ENCODE results near the gene TM7SF2.
A peak's percentile ranks its signal among the peaks of the same experiment; 100 is the strongest.

TM7SF2 gene

DNA sequence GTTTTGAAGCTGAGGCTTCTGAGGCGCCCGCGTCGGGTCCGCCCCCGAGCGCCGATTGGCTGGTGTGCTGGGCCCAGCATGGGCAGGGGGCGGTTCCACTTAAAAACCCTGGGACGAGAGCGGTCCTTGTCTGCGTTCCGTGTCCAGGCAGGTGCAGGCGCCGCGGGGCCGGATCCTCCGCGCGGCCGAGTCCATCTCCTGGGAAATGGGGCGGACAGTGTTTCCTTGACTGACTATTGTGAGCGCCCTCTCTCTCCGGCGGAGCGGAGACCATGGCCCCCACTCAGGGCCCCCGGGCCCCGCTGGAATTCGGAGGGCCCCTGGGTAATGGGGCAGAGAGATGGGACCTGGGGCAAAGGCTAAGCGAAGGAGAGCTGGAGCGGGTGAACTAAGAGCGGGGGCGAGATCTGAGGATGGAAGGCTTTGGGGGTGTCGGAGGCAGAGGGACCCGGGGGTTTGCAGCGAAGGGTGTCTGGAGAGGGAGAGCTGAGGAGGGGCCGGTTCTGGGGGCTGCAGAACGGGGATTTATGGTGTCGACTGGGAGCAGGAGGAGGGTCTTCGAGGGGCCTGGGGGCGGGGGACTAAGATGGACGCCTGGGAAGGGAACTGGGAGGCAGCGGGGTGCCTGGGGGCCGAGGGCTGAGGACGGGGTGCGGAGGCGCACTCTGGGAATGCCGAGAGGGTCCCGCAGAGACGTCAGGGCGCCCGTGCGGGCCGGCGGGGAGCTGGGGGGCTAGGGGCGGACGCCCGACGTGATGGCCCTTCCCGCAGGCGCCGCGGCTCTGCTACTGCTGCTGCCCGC lies at the start of gene TM7SF2:
TM7SF2 (plus strand) TSS at position 129 of the 802 bp plus-strand sequence; CDS start at position 273, 144 bp downstream.
- peak; percentile 85 to 95 (median 86) for DNase-seq (ENCODE audit: low read depth in 2 of 3, low spot score in 1 of 3)

DNA sequence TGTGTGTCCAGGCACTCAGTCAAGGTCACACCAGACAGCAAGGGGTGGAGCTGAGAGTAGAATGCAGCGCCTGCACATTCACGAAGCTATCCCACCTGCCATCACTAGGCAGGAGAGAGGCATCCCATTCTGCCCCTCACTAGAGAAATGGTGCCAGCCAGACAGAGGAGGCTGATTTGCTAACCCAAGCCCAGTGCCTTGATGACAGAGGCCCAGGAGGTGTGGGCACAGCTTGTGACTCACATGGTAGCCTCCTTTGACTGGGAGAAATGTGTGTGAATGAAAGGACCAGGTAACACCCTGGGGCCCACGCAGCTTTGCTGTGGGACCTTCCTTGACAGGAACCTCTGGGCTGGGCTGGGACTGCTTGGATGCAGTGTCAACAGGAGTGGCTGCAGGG lies 48.1 kb upstream of the TM7SF2 start:
- DNase-seq (ENCODE audit: low read depth in 2 of 3, low spot score in 1 of 3), result no peak

DNA sequence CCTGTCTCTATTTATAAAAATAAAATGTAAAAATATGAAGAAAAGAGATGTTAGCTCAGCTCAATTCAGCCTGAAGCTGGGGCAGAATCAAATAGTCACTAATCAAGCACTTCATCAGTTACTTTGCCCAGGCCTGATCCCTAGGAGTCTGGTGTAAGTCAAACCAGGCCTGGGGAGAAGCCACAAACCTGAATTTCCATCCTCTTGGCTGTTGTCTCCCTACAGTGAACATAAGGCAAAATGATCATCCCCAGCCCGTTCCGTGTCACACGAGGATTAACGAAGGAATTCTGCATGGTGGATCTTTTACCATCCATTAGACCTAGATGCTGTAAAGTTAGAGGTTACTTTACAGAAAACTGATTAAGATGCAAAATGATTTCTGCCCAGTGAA lies 46.8 kb upstream of the TM7SF2 start:
- no peak for DNase-seq (ENCODE audit: low read depth in 2 of 3, low spot score in 1 of 3)

DNA sequence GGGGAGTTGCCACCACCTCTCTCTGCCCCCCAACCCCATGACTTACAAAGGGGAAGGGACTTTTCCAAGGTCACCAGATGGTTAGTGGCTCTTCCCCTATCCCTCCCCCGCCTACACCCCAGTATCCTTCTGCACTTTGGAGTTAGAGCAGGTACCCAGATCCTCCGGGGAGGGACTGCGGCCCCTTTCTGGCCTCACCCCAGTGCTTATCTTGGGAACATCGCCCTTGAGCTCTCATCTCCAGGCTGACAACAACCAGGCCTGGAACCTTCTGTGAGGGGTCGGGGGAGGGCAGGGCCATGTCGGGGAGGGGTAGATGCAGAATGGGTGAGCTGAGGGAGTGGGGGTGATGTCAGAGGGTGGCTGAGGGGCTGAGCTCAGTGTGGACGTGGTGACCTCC lies 45.8 kb upstream of the TM7SF2 start:
- no peak for DNase-seq (ENCODE audit: low read depth in 2 of 3, low spot score in 1 of 3)

DNA sequence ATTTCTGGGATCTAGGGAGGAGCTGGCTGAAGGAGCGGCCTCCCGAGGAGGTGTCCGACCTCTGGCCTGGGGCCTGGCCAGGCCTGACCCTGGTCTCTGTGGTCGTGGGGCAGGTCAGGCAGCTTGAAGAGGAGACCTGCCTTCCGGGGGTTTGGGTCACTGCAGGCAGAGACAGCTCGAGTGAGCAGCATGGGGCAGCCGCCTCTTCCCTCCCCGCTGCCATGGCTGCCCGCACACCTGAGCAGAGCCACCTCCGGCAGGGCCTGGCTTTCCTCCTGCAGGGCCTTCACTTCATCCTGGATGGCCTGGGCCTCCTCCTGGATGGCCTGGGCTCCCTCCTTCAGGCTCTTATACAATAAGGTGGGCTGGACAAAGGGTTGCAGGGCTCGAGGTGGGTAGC lies 45.4 kb upstream of the TM7SF2 start:
- DNase-seq (ENCODE audit: low read depth in 2 of 3, low spot score in 1 of 3), result no peak

DNA sequence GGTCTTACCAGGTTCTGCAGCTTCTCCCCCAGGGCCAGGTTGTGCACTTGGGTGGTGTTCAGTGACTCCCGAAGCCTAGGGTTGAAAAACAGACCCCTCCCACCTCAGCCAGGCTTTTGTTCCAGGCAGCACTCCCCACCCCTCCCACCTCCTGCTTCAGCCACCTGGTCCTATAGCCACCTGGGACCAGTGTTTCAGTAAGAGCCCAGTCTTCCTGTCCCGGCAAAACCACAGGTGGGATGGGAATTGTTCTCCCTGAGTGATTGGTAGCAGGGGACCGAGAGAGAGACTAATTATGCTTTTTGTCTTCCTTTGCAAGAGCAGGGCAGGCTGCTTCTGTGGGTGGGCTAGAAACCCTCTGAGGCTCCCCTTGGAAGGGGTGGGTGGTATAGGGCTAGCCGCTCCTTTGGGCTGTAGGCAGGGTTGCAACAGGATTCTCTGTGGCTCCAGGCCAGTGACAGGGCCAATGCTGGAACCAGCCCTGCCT lies 44.8 kb upstream of the TM7SF2 start:
- DNase-seq (ENCODE audit: low read depth in 2 of 3, low spot score in 1 of 3), result no peak

DNA sequence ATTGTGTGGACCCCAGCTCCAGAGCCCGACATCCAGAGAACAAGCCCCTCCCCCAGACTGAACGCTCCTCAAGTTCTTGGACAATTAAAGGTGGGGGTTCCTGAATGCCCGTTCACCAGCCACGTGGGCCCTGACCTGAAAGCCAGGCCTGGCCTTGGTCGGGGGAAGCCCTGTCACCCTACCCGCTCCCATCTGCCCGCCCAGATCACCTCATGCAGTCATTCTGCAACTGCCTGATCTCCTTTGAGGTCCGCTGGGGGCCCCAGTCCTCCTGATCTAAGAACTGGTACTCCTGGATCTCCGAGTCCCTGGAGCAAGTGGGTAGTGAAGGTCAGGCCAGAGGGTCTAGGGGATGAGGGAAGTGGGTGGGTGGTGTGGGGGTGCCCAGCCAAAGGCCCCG lies 44.2 kb upstream of the TM7SF2 start:
- no peak for DNase-seq (ENCODE audit: low read depth in 2 of 3, low spot score in 1 of 3)

DNA sequence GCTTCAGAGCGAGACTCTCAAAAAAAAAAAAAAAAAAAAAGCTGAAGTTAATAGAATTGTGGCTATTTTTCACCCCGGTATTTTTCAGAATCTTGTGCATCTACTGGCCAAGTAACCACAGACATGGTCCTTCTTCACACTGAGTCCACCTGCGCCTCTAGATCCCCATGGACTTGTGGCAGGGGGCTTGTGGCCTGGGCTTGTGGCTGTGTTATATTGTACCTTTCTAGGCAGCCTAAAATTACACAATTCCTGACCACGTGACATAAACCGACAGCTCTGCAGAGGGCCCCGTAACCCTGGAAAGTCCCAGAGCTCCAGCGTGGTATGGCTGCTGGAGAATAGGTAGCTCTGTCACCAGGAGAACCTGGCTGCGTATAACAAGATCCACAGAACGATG lies 42.5 kb upstream of the TM7SF2 start:
- DNase-seq (ENCODE audit: low read depth in 2 of 3, low spot score in 1 of 3), result no peak

DNA sequence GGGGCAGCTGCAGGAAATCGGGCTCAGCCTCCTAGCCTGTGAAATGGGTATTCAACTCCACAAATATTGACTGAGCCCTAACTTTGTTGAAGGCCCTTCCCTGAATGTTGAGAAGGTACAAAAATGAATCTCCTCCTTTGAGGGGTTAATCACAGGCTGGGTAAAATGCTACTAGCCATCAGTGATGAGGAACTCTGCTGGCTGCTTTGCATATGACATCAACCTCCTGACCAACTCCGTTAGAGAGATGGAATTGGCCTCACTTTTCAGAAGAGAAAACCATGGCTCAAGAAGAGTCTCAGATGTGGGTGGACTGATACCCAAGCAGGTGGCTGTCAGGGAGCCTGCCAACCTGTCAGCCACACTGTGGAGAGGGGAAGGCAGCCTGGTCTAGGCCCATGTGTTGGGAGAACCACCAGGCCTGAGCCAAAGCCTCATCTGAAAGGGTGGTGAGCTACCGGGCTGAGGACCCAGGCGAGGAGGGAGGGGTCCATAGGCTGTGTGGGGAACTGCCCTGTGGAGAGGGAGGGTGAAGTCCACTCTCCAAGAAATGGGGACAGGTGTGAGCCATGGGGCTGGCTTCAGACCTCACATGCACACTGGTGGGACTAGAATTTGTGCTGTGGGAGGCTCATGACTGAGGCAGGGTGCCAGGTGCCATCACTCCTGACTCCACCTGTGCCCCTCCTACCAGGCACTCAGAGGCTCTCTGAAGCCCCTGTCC lies 39.6 kb upstream of the TM7SF2 start:
- DNase-seq (ENCODE audit: low read depth in 2 of 3, low spot score in 1 of 3), result no peak

DNA sequence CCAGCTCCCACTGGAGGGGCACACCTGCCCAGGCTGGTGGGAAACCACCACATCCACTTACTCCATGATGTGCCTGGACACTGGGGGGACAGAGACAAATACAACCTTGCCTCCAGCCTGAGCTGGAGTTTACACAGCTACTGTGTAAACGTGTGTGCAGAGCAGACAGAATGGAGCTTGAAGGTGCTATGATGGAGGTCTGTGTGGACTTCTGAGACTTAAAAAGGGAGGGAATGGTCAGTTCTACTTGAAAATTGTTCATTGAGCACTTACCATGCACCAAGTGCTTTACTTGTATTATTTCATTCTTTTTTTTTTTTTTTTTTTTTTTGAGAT lies 39.1 kb upstream of the TM7SF2 start:
- DNase-seq (ENCODE audit: low read depth in 2 of 3, low spot score in 1 of 3), result no peak

DNA sequence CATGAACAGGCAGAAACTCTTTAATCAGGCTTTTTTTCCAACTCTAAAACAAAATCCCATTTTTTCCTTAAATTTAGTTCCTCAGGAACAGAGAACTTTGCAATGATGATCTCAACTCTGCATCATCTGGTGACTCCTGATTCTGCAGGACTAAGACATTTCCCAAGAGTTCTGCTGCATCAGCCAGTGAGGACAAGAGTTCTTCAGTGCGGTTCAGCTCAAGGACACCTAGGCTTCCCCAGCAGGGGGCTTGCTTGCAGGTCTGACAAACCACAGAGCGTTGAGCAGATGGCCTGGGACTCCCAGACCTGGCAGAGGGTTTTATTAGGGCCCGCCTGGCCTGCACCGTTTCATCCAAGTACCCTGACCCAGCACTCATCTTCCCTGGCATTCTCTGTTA lies 34.2 kb upstream of the TM7SF2 start:
- no peak for DNase-seq (ENCODE audit: low read depth in 2 of 3, low spot score in 1 of 3)

DNA sequence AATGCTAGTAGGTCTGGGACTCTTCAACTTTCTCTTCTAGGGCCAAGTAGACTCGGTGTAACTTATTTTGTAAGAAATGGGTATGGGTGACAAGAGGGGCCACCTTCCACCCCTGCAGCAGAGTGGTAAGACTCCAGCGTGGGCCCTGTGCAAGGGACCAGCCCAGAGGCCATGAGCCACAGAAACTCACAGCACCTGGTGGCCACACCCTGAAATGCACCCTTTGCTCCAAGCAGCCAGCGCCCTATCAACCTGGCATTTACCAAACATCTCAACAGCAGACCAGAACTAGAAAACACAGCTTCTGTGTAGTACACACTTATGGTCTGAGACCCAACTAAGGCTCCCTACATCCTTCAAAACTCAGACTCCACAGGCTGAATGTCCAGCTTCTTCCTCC lies 33.5 kb upstream of the TM7SF2 start:
- DNase-seq (ENCODE audit: low read depth in 2 of 3, low spot score in 1 of 3), result peak; percentile 38 to 55 (median 52)

DNA sequence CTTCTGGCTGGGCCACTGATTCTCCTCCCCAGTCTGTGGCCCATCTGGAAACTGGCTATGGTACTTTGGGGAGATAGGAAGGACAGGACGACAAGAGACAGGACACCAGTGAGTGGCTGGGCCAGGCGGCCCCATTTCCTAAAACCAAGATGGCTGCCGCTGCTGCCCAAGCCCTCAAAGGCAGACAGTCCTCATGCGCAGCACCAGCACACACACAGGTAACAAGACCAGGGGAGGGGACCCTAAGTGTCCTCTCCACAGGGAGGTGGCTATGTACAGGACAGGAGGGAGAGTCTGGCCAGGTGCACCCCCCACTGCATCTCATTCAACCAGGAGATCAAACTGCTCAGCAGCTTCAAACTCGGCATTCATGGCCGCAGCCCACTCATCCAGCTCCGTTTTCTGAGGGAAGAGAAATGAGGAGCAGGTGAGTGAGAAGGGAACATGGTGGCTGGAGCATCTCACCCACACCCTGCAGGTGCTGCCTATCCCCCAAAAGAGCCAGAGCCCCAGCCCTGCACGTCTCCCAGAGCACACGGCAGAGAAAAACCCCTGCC lies 32.8 kb upstream of the TM7SF2 start:
- DNase-seq (ENCODE audit: low read depth in 2 of 3, low spot score in 1 of 3), result no peak

DNA sequence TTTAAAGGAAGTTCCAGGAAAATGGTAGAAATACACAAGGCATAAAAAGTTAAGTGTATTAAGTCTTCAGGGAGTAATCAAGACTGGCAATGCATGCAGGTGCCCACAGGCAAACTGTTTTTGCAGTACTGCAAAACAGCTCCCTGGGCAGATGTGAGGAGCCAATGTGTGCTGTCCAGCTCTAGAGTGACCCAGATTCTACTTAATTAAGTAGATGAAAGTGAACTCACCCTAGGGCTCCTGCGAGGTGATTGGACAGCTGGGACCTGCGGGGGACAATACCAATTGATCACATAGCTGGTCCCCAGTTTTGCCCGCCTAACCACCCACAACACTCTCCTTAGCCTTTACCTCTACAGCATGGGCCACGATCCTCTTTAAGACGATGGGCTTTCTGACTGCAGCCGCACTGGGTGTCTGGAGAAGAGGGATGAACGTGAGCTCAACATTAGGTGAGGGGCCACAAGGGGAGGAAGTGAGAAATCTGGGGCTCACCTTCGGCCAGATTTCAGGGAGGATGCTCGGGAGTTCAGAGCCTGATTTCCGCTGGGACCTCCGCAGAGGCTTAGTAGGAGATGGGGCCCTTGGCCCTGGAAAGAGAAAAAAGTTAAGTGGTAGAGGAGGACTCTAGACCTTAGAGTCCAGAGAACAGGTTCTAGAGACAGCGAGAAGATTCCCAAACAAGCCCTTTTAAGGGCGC lies 28.4 kb upstream of the TM7SF2 start:
- DNase-seq (ENCODE audit: low read depth in 2 of 3, low spot score in 1 of 3), result no peak

DNA sequence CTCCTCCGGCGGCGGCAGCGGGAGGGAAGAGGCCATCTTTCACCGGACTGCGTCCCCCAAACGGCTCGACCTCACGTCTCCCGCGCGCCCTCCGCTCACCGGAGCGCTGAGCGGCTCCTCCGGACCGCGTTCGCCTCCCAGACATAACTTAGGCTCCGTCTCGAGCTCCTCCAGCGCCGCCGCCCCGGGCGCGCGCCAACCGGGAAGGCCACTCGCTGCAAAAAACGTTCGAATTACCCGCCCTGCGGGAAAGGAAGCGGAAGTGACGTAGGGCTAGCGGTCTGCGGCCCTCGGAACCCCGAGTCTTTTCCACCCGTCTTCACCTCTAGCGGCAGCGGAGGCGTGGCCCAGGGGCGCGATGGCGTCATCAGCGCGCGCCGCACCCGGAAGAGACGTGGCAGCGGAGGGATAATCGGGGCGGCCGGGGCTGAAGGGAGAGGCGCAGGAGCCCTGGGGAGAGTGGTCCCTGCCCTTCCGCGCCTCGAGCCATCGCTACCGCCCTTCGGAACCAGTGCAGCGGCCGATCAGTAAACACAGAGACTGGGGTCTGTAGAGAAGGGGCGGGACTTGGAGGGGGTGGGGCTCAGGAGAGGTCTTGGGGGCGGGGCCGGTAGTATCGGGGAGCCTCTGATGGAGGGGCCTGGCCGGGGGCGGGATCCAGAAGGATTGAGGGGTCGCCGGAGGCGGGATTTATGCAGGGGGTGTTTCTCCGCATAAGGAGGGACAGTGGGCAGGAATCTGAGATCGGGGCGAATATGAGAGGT lies 27.7 kb upstream of the TM7SF2 start, which contains the start of the genes CDCA5 and ZFPL1:
CDCA5 (minus strand) TSS at position 207 of the 764 bp plus-strand sequence; CDS start at position 145, 62 bp downstream.
ZFPL1 (plus strand) TSS at position 389 of the 764 bp plus-strand sequence. CDS start 477 bp downstream, outside the sequence.
- DNase-seq (ENCODE audit: low read depth in 2 of 3, low spot score in 1 of 3), result peak; percentile 93 to 94 (median 94)

DNA sequence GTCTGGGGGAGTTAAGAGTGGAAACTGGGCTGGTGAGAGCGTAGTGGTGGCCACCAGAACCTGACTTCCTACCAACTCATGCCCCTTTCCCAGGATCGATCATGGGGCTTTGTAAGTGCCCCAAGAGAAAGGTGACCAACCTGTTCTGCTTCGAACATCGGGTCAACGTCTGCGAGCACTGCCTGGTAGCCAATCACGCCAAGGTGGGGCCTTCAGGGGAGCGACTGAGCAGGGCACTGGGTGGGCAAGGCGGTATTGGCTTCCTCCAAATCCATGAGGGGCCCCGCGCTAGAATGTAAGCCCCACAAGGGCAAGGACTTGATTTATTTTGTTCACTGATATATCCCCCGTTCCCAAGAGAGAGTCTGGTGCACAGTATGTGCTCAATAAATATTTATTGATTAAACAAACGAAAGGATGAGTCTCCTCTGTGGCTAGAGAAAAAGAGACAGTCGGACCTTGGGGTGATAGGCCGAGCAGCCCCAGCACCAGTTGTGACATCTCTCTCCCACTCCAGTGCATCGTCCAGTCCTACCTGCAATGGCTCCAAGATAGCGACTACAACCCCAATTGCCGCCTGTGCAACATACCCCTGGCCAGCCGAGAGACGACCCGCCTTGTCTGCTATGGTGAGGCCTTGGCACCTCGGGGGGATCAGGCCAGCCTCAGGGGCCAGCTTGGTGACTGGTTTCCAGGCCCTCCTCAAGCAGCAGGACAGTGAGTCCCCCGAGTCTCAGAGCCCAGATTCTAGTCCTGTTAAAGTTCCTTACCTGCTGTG lies 26.9 kb upstream of the TM7SF2 start:
- DNase-seq (ENCODE audit: low read depth in 2 of 3, low spot score in 1 of 3), result no peak

DNA sequence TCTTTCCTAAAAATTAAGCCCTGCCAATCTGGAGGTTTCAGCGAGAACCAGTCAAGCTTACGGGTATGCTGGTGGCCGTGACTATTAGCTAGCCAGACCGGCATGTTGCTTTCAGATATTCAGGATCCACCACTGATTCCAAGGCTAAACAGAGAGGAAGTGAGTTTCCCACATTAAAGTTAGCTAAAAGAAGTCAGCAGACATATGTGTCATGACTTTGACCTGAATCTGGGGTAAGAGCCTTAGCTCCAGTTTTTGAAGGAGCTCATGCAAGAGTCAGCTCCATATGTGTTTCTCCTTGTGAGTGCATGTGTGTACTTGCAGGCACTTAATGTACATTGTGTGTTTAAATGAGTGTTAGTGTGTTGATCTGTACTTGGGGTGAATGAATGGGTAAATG lies 26.2 kb upstream of the TM7SF2 start:
- DNase-seq (ENCODE audit: low read depth in 2 of 3, low spot score in 1 of 3), result no peak

DNA sequence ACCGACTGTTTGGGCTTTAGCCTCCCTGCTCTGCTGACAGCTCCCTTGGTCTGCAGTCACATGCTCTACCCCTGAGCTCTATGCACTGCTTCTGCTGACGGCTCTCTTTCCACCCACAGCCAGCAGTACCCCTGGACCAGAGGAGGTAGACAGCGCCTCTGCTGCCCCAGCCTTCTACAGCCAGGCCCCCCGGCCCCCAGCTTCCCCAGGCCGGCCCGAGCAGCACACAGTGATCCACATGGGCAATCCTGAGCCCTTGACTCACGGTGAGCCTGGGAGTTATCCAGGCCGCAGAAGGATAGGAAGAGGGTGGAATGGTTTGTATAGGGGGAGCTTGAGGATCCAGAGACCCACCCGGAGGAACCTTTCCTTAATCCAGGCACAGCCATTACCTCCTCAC lies 24.9 kb upstream of the TM7SF2 start:
- no peak for DNase-seq (ENCODE audit: low read depth in 2 of 3, low spot score in 1 of 3)

DNA sequence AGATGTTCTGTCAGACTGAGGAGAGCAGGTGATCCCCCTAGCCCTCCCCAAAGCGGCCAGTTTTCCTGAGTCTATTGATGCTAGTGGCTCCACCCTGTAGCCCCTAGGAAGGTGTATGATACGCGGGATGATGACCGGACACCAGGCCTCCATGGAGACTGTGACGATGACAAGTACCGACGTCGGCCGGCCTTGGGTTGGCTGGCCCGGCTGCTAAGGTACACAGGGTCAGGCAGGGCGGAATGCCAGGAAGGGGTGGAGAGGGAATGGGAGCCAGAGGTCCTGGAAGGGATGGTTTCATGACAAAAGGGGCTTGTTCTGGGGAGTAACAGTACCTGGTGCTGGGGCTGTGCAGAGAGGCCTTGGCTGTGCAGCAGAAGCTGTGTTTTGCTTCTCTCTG lies 24.5 kb upstream of the TM7SF2 start:
- no peak for DNase-seq (ENCODE audit: low read depth in 2 of 3, low spot score in 1 of 3)

DNA sequence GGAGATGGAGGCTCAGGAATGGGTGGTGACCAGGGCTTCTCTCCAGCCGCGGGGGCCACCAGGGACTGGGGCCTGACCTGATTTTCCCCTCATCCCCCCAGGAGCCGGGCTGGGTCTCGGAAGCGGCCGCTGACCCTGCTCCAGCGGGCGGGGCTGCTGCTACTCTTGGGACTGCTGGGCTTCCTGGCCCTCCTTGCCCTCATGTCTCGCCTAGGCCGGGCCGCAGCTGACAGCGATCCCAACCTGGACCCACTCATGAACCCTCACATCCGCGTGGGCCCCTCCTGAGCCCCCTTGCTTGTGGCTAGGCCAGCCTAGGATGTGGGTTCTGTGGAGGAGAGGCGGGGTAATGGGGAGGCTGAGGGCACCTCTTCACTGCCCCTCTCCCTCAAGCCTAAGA lies 23.8 kb upstream of the TM7SF2 start:
- DNase-seq (ENCODE audit: low read depth in 2 of 3, low spot score in 1 of 3), result no peak
